OCI-LY7 (cell line): ENCODE results near the gene IFT80. TPM values are rescaled to one million over a fixed set of nuclear protein-coding genes. Genes with fewer than 3 reads are reported as not detected.
A peak's percentile ranks its signal among the peaks of the same experiment; 100 is the strongest.

Experiments
- BruUV-seq: library from RNA; stranded (reverse); fragments of 400-500 nt; replicated peaks from 2 replicates; lab custom pipeline; 2021; lab: Mats Ljungman, UMichigan
- CTCF ChIA-PET: fragments of 300-600 bp; sonication (Branson Sonifier 250); formaldehyde crosslinking; loops from one replicate; lab custom pipeline; 2022; ENCODE audit warnings: antibody characterized with exemption; ENCODE audit not compliant: unreplicated experiment; lab: Charles Lee
- POLR2A ChIA-PET: fragments of 300-600 bp; sonication (Branson Sonifier 250); formaldehyde crosslinking; loops from one replicate; lab custom pipeline; 2022; ENCODE audit warnings: antibody characterized with exemption; lab: Charles Lee
- DNase-seq: peaks from one replicate; pipeline ENCODE4 v3.0.0-alpha.2; 2015; ENCODE audit warnings: low spot score
- H2AFZ ChIP-seq: fragments of 200-600 bp; sonication (generic), shearing (Covaris generic); 2 replicates; pipeline ENCODE4 v1.6.1; 2014; ENCODE audit warnings: mild to moderate bottlenecking, antibody characterized with exemption, low read length, moderate library complexity
- H3K27ac ChIP-seq: fragments of 200-600 bp; sonication (generic); 2 replicates; pipeline ENCODE4 v1.5.1; 2014; ENCODE audit warnings: mixed run types, low read depth, mild to moderate bottlenecking, moderate library complexity, low read length, inconsistent platforms; ENCODE audit not compliant: poor library complexity, severe bottlenecking
- H3K36me3 ChIP-seq: fragments of 200-600 bp; sonication (generic); 2 replicates; pipeline ENCODE4 v1.6.1; 2014; ENCODE audit warnings: mild to moderate bottlenecking, antibody characterized with exemption, low read length, moderate library complexity, mixed read lengths; ENCODE audit not compliant: insufficient read depth
- H3K4me1 ChIP-seq: fragments of 200-600 bp; sonication (generic); 2 replicates; pipeline ENCODE4 v1.5.1; 2014; ENCODE audit warnings: mild to moderate bottlenecking, low read length; ENCODE audit not compliant: insufficient read depth, poor library complexity, severe bottlenecking
- H3K4me2 ChIP-seq: fragments of 200-600 bp; sonication (generic); 2 replicates; pipeline ENCODE4 v1.6.1; 2014; ENCODE audit warnings: mild to moderate bottlenecking, low read length
- H3K4me3 ChIP-seq: fragments of 200-600 bp; sonication (generic); 2 replicates; pipeline ENCODE4 v1.5.1; 2014; ENCODE audit warnings: mild to moderate bottlenecking, low read depth, low read length; ENCODE audit not compliant: poor library complexity, severe bottlenecking
- H3K79me2 ChIP-seq: fragments of 200-600 bp; sonication (generic); 2 replicates; pipeline ENCODE4 v1.6.1; 2016; ENCODE audit warnings: low read depth, mild to moderate bottlenecking, low read length, moderate library complexity, mixed read lengths; ENCODE audit not compliant: insufficient read depth
- H3K9me2 ChIP-seq: fragments of 200-600 bp; sonication (generic); 2 replicates; pipeline ENCODE4 v1.6.1; 2016; ENCODE audit warnings: mild to moderate bottlenecking, low read length, mixed read lengths; ENCODE audit not compliant: insufficient read depth
- H3K9me3 ChIP-seq: fragments of 200-600 bp; sonication (generic); 2 replicates; pipeline ENCODE4 v1.6.1; 2014; ENCODE audit warnings: mild to moderate bottlenecking, mixed run types, low read length, mixed read lengths
- H4K20me1 ChIP-seq: fragments of 200-600 bp; sonication (generic); 2 replicates; pipeline ENCODE4 v1.6.1; 2014; ENCODE audit warnings: mild to moderate bottlenecking, antibody characterized with exemption, low read length, moderate library complexity, mixed read lengths; ENCODE audit not compliant: insufficient read depth
- CTCF ChIP-seq: fragments of 200-600 bp; sonication (generic); conservative IDR thresholded peaks from 2 replicates; pipeline ENCODE4 v1.5.1; 2014; ENCODE audit warnings: mild to moderate bottlenecking, antibody characterized with exemption, low read length, moderate library complexity, mixed read lengths
- EZH2phosphoT487 ChIP-seq: fragments of 200-600 bp; sonication (generic); IDR thresholded peaks from 2 replicates; pipeline ENCODE4 v1.6.1; 2018; ENCODE audit warnings: low read depth, borderline replicate concordance, mild to moderate bottlenecking, mixed run types, antibody characterized with exemption, low read length, moderate library complexity, mixed read lengths
- intact Hi-C: fragments of 100-400 bp; cut with micrococcal nuclease; formaldehyde crosslinking; loops from one replicate; pipeline ENCODE4 v1.10.0; 2022; ENCODE audit not compliant: unreplicated experiment
- total RNA-seq, 2 experiments: library from RNA; depleted of rRNA in 1 of 2; stranded (reverse); fragments of >200 nt in 1 of 2; shearing (Covaris generic) in 1 of 2; gene quantifications; 2 replicates each; pipeline ENCODE4 v1.2.3, GENCODE V29; 2014 to 2022

IFT80 gene
- total RNA-seq, 2 experiments from 2014 or later, result 33.5 to 49.5 TPM

GRCh38 chr3:160403028-160403545 is 4.1 kb upstream of the IFT80 start:
- Histone ChIP-seq H3K27ac (peak overlapping the region; percentile 92), H3K9me3 (no peaks in the 10 kb centered on the region), H2AFZ (no peak overlapping the region), H3K9me2 (no peaks in the 10 kb centered on the region), H3K36me3 (peaks cover 86% of the 10 kb centered on the region), H4K20me1 (peaks cover 68% of the 10 kb centered on the region), H3K4me2 (peak overlapping the region; percentile 84), H3K4me1 (peaks cover 31% of the 10 kb centered on the region), H3K79me2 (peaks cover 98% of the 10 kb centered on the region), H3K4me3 (peak overlapping the region; percentile 100)
- intact Hi-C loops, result no loop called here
- CTCF ChIA-PET, result no interaction called here
- BruUV-seq, result no TSS peak
- POLR2A ChIA-PET, result interaction anchor here (0.5 to 1.9 kb wide), 6 partner anchors 11 to 650 kb away, joined by 3 to 14 read pairs (median 4); partner anchors contain the start of gene TRIM59
- no peak for DNase-seq
- TF ChIP-seq EZH2phosphoT487 (no peak), CTCF (no peak)

GRCh38 chr3:160402221-160403027 is 3.4 kb upstream of the IFT80 start:
- Histone ChIP-seq H3K4me3 (peak overlapping the region; percentile 100), H3K27ac (peak overlapping the region; percentile 92), H3K9me3 (no peaks in the 10 kb centered on the region), H3K4me2 (peak overlapping the region; percentile 84), H2AFZ (no peak overlapping the region), H3K79me2 (peaks cover 98% of the 10 kb centered on the region), H3K36me3 (peaks cover 79% of the 10 kb centered on the region), H3K4me1 (peaks cover 38% of the 10 kb centered on the region), H3K9me2 (no peaks in the 10 kb centered on the region), H4K20me1 (peaks cover 68% of the 10 kb centered on the region)
- no peak for TF ChIP-seq EZH2phosphoT487
- no peak for TF ChIP-seq CTCF
- intact Hi-C loops, result no loop called here
- CTCF ChIA-PET, result no interaction called here
- POLR2A ChIA-PET, result interaction anchor here (0.5 to 1.9 kb wide), 11 partner anchors 9 to 651 kb away, joined by 3 to 14 read pairs (median 5); partner anchors contain the start of gene TRIM59
- DNase-seq, result no peak
- no TSS peak for BruUV-seq
